T-cell (primary cell): ENCODE results near the gene HTR5A. TPM values are rescaled to one million over a fixed set of nuclear protein-coding genes. Genes with fewer than 3 reads are reported as not detected.

Source experiments
- ATAC-seq, 4 experiments: fragments of 200-7000 bp in 3 of 4; fragments of 150-1000 bp in 1 of 4; cut with Tn5 transposase; replicated peaks in 1 of 4; 1 replicate in 3 of 4; 2 replicates in 1 of 4; pipeline ENCODE4 v1.10.0; 2021; ENCODE audit warnings: moderate library complexity in 3 of 4, mild to moderate bottlenecking in 2 of 4, moderate number of reproducible peaks in 1 of 4
- CTCF ChIA-PET, 2 donors: fragments of 300-600 bp; sonication (Branson Sonifier 250); formaldehyde crosslinking; loops; one replicate each; lab custom pipeline; 2022; ENCODE audit warnings: antibody characterized with exemption in 2 of 2; lab: Charles Lee
- POLR2A ChIA-PET, 2 donors: fragments of 300-600 bp; sonication (Branson Sonifier 250); formaldehyde crosslinking; loops; one replicate each; lab custom pipeline; 2022; ENCODE audit warnings: antibody characterized with exemption in 2 of 2; lab: Charles Lee
- DNase-seq, 35 experiments: peaks; one replicate each; pipeline versions ENCODE4 v3.0.0 to v3.0.0-alpha.2; 2013 to 2023
- H3K27ac ChIP-seq: one replicate; pipeline ENCODE4 v1.5.1; 2013; ENCODE audit warnings: low read length
- H3K27me3 ChIP-seq, 2 experiments: replicated peaks in 1 of 2; 1 replicate in 1 of 2; 2 replicates in 1 of 2; pipeline versions ENCODE4 v1.6.1 to v1.7.0; 2013; ENCODE audit warnings: low read length in 1 of 2, mixed read lengths in 1 of 2; ENCODE audit not compliant: control insufficient read depth in 2 of 2, insufficient read depth in 2 of 2; ENCODE audit errors: extremely low read depth in 1 of 2
- H3K36me3 ChIP-seq, 2 donors: 1 replicate in 1 of 2; 2 replicates in 1 of 2; pipeline versions ENCODE4 v1.6.1 to v1.7.0; 2013; ENCODE audit warnings: low read length in 1 of 2; ENCODE audit not compliant: control insufficient read depth in 2 of 2, insufficient read depth in 1 of 2; ENCODE audit errors: extremely low read depth in 1 of 2
- H3K4me1 ChIP-seq, 2 experiments: 1 replicate in 1 of 2; 2 replicates in 1 of 2; pipeline versions ENCODE4 v1.6.1 to v1.7.0; 2013; ENCODE audit warnings: low read length in 2 of 2, mixed read lengths in 1 of 2; ENCODE audit not compliant: insufficient read depth in 2 of 2, control insufficient read depth in 1 of 2; ENCODE audit errors: extremely low read depth in 1 of 2
- H3K4me3 ChIP-seq, 2 donors: 1 replicate in 1 of 2; 2 replicates in 1 of 2; pipeline versions ENCODE4 v1.5.1 to v1.7.0; 2013; ENCODE audit warnings: mild to moderate bottlenecking in 2 of 2, low read length in 1 of 2, moderate library complexity in 1 of 2; ENCODE audit not compliant: control insufficient read depth in 1 of 2; ENCODE audit errors: extremely low read depth in 1 of 2
- H3K9me3 ChIP-seq: 2 replicates; pipeline ENCODE4 v1.7.0; 2013
- H3K27ac Mint-ChIP-seq, 2 donors: one replicate each; pipeline ENCODE4 v1.8.0; 2020 to 2021; ENCODE audit warnings: mild to moderate bottlenecking in 2 of 2, mixed read lengths in 2 of 2
- H3K27me3 Mint-ChIP-seq, 2 donors: one replicate each; pipeline ENCODE4 v1.8.0; 2021 to 2022; ENCODE audit warnings: mixed read lengths in 2 of 2
- H3K36me3 Mint-ChIP-seq: one replicate; pipeline ENCODE4 v1.8.0; 2021; ENCODE audit warnings: mixed read lengths
- H3K4me1 Mint-ChIP-seq, 3 donors: one replicate each; pipeline ENCODE4 v1.8.0; 2020 to 2022; ENCODE audit warnings: mixed read lengths in 3 of 3, mild to moderate bottlenecking in 1 of 3
- H3K4me3 Mint-ChIP-seq, 3 donors: one replicate each; pipeline ENCODE4 v1.8.0; 2020 to 2022; ENCODE audit warnings: mild to moderate bottlenecking in 3 of 3, mixed read lengths in 3 of 3, moderate library complexity in 3 of 3
- H3K9me3 Mint-ChIP-seq, 3 donors: one replicate each; pipeline ENCODE4 v1.8.0; 2020 to 2022; ENCODE audit warnings: mixed read lengths in 3 of 3
- WGBS: methylation state at CpG from one replicate; pipeline ENCODE4 v1.1.5; 2013; ENCODE audit warnings: missing lambda C conversion rate; ENCODE audit not compliant: insufficient coverage; 5-methylcytosine and 5-hydroxymethylcytosine counted together
- total RNA-seq, 35 experiments: library from RNA in 6 of 35; stranded (reverse) in 6 of 35; fragments of 120-200 nt in 1 of 35; gene quantifications; one replicate each; pipeline versions ENCODE4 v1.2.1 to v1.2.4 and lab custom pipeline; 2013 to 2026

HTR5A gene
- total RNA-seq, 5 donors from 2014 or later (not counting 1 experiment from before 2014, with no cell fraction given) = not detected

- Mint-ChIP-seq H3K27me3 (peaks cover 26 to 29% of the 10 kb centered on the region in 2 donors), H3K27ac (no peak overlapping the region), H3K9me3 (peaks cover 0 to 7% (median 0%) of the 10 kb centered on the region in 3 donors), H3K36me3 (no peaks in the 10 kb centered on the region), H3K4me3 (no peak overlapping the region), H3K4me1 (no peaks in the 10 kb centered on the region)
- H3K4me3 ChIP-seq = no peak overlapping the region
- DNase-seq (no peak), ATAC-seq (no peak)
- no peaks in the 10 kb centered on the region for H3K9me3 ChIP-seq
- H3K4me1 ChIP-seq = no peaks in the 10 kb centered on the region
- POLR2A ChIA-PET = no interaction called here
- H3K36me3 ChIP-seq = no peaks in the 10 kb centered on the region
- 92% methylated on average over 2 of the region's 4 CpGs for WGBS
- CTCF ChIA-PET = interaction anchor here in 1 of 2 donors (0.6 kb wide), 1 partner anchor 208 kb away, joined by 4 read pairs; no protein-coding TSS in a partner anchor
- peaks cover 2 to 33% of the 10 kb centered on the region in 2 experiments for H3K27me3 ChIP-seq
- no peak overlapping the region for H3K27ac ChIP-seq
These were observed 66.6 kb downstream of the HTR5A start for GRCh38 chr7:155136619-155137243.

Other genes starting within 250 kb of the HTR5A start
- 10 to 100 TPM; 10.1 to 12.6 (median 12.3) TPM for gene PAXIP1, start 67.2 kb upstream of the HTR5A start, total RNA-seq
- 10 to 100 TPM; 38.0 to 47.3 (median 42.4) TPM for gene INSIG1, start 227.6 kb downstream of the HTR5A start, total RNA-seq